HG02571 (cell line): ENCODE results near the gene GALR2.

Source experiments
- ATAC-seq: cut with Tn5 transposase; IDR thresholded peaks from one replicate; pipeline ENCODE4 v1.9.1; 2021; ENCODE audit warnings: mild to moderate bottlenecking, moderate library complexity; ENCODE audit not compliant: unreplicated experiment

Gene GALR2

DNA sequence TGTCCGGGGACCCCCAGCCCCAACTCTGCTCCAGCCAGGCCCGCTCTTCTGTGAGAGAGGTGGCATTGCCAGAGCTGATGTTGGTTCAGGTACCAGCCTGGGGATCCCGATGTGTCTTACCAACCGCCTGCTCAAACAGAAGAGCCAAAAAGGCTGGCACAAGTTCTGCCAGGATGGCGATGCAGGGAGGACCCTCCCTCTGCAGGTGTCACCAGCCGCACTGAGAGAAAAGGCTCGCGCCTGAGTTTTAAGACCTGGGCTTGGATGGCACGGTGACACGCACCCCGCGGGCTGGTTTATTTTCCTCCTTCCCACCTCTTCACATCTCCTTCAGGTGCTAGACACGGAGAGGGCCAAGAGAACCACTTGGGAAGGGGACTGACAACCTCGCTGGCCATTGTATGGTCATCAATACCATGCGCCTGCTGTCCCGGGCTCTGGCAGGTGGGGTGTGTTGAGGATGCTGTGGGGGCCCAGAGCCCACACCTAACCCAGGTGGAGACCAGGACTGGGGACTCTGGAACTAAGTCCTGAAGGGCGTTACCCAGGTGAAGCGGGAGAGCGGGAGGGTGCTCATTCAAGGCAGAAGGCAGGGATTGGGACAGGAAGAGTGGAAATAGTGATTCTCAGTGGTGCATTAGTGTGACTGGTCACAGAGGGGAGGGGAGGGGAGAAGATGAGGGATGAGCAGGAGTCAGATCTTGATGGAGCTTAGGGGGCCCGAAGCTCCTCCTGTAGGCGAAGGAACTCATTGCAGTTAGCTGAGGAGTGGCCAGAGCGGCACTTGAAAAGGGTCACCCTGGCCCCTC is 50.2 kb downstream of the GALR2 start:
- no peak for ATAC-seq

DNA sequence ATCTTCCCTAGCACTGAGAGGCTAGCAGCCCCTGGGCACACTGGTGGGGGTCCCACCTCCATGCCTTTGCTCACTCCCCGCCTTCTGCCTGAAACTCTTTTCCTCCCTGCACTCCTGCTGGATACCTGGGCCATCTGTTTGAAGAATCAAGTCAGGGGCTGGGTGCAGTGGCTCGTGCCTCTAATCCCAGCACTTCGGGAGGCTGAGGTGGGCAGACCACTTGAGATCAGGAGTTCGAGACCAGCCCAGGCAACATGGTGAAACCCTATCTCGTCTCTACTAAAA is 50.8 kb downstream of the GALR2 start:
- no peak for ATAC-seq

DNA sequence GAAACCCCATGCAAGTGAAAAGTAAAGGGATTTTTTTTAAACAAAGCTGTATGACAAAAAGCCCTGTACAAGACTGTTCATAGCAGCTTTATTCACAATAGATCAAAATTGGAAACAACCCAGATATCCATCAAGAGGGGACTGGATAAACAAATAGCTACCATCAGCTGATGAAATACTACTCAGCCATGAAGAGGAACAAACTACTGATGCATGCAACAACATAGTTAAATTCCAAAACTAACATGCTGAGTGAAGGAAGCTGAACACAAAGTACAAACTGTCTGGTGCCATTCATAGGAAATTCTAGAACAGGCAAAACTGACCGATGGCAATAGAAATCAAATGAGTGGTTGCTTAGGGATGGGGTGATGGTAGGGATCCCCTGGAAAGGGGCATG is 51.3 kb downstream of the GALR2 start:
- ATAC-seq, result no peak
